Smooth muscle cell (in vitro differentiated cells): ENCODE data around the gene PRLH. TPM values are rescaled to one million over a fixed set of nuclear protein-coding genes. Genes with fewer than 3 reads are reported as not detected.

Source experiments
- DNase-seq: peaks from one replicate; lab custom pipeline; 2025; ENCODE audit not compliant: unreplicated experiment; lab: John Stamatoyannopoulos, UW
- H2AFZ ChIP-seq: fragments of 200-600 bp; sonication (generic); 2 replicates; pipeline ENCODE4 v1.6.0; 2016; ENCODE audit warnings: antibody characterized with exemption, low read depth, mild to moderate bottlenecking
- H3F3A ChIP-seq: fragments of 200-600 bp; sonication (generic); 2 replicates; pipeline ENCODE4 v1.6.0; 2017; ENCODE audit warnings: antibody characterized with exemption, low read depth
- H3K27ac ChIP-seq: fragments of 200-600 bp; sonication (generic); 2 replicates; pipeline ENCODE4 v1.5.1; 2016; ENCODE audit warnings: low read depth, mild to moderate bottlenecking
- H3K27me3 ChIP-seq: fragments of 200-600 bp; sonication (generic); 2 replicates; pipeline ENCODE4 v1.6.1; 2016; ENCODE audit warnings: low read depth, mild to moderate bottlenecking
- H3K36me3 ChIP-seq: fragments of 200-600 bp; sonication (generic); 2 replicates; pipeline ENCODE4 v1.5.1; 2016; ENCODE audit warnings: low read depth
- H3K4me1 ChIP-seq: fragments of 200-600 bp; sonication (generic); 2 replicates; pipeline ENCODE4 v1.5.1; 2016; ENCODE audit warnings: low read depth
- H3K4me2 ChIP-seq: fragments of 200-600 bp; sonication (generic); 2 replicates; pipeline ENCODE4 v1.6.0; 2016; ENCODE audit warnings: mild to moderate bottlenecking
- H3K4me3 ChIP-seq: fragments of 200-600 bp; sonication (generic); 2 replicates; pipeline ENCODE4 v1.5.1; 2016; ENCODE audit warnings: mild to moderate bottlenecking
- H3K79me2 ChIP-seq: fragments of 200-600 bp; sonication (generic); 2 replicates; pipeline ENCODE4 v1.6.0; 2016; ENCODE audit warnings: low read depth, mild to moderate bottlenecking
- H3K9ac ChIP-seq: fragments of 200-600 bp; sonication (generic); 2 replicates; pipeline ENCODE4 v1.6.0; 2016; ENCODE audit warnings: low read depth
- H3K9me3 ChIP-seq: fragments of 200-600 bp; sonication (generic); replicated peaks from 2 replicates; pipeline ENCODE4 v1.5.1; 2016; ENCODE audit warnings: low read depth
- H4K20me1 ChIP-seq: fragments of 200-600 bp; sonication (generic); 2 replicates; pipeline ENCODE4 v1.6.0; 2016; ENCODE audit warnings: low read depth
- WGBS: methylation state at CpG from one replicate; pipeline ENCODE4 v1.1.7; 2016; ENCODE audit warnings: low lambda C conversion rate; 5-methylcytosine and 5-hydroxymethylcytosine counted together
- polyA plus RNA-seq: library from polyadenylated mRNA; unstranded; fragments of >200 nt; fragmentation: Nextera tagmentation; extraction: Ambion mirVana; gene quantifications from 2 replicates; pipeline ENCODE4 v1.2.1, GENCODE V29; 2016
- total RNA-seq: library from RNA; depleted of rRNA; stranded (reverse); fragments of >200 nt; gene quantifications from 2 replicates; pipeline ENCODE4 v1.2.3, GENCODE V29; 2014
- TF ChIP-seq, protein P1 (sequence below): fragments of 200-600 bp; sonication (generic); IDR thresholded peaks from 2 replicates; pipeline ENCODE4 v1.5.1; 2017; ENCODE audit warnings: borderline replicate concordance, mild to moderate bottlenecking, antibody characterized with exemption; ENCODE audit not compliant: insufficient read depth, poor library complexity, severe bottlenecking

Gene PRLH
- total and polyA plus RNA-seq, 2 experiments from 2014 or later: not detected

DNA sequence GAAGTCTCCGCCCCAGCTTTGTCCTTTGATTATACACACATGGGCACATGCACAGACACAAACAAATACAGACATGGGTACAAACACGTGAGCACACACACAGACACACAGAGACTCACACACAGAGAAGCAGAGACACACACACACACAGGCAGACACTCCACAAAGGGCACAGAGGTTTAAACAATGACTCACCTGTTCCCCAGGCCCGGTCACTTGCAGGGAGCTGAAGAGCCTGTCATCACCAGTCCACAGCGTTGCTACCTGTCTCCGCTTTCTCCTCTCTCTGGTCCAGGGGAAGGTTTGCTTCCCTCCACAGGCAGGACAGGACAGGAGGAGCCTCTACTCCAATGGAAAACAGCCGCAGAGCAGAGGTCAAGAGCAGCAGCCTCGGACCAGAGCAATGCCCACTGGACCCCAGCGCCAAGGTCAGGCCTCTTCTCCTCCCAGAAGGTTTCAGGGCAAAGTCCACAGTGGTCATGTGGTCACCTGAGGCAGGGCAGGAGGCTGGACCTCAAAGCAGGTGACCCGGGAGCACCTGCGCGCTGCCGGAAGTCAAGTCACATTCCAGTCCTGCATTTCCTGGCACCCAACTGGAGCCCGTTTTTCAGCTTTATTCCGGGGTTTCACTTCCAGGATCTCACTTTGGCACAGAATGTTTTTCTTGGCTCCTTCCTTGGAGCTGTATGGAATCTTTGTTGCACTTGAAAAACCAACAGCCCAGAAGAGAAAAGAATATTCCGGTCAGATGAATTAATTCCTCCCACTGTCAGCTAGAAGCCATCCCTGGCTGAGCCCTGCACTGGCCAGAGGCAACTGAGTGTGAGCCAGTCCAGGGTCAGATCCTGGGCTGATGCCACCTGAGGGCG is 24.1 kb downstream of the PRLH start, which contains the start of gene RAB17:
Gene RAB17, minus strand, starts transcription at position 463 of the 869 bp plus-strand sequence. CDS start 4,580 bp downstream, outside the sequence.
- Histone ChIP-seq H3F3A (peaks cover 3% of the 10 kb centered on the region), H3K9me3 (no peaks in the 10 kb centered on the region), H3K79me2 (no peaks in the 10 kb centered on the region), H3K9ac (no peak within 1 kb of the TSS), H3K27ac (no peak within 1 kb of the TSS), H3K4me2 (no peak within 1 kb of the TSS), H3K27me3 (no peaks in the 10 kb centered on the region), H3K4me3 (peak within 1 kb of the TSS; percentile 41), H3K4me1 (peaks cover 24% of the 10 kb centered on the region), H3K36me3 (no peaks in the 10 kb centered on the region), H2AFZ (peak within 1 kb of the TSS; percentile 39), H4K20me1 (no peaks in the 10 kb centered on the region)
- DNase-seq: no peak
- 55% methylated on average over 16 of the region's 16 CpGs for WGBS
- TF ChIP-seq, protein P1, sequence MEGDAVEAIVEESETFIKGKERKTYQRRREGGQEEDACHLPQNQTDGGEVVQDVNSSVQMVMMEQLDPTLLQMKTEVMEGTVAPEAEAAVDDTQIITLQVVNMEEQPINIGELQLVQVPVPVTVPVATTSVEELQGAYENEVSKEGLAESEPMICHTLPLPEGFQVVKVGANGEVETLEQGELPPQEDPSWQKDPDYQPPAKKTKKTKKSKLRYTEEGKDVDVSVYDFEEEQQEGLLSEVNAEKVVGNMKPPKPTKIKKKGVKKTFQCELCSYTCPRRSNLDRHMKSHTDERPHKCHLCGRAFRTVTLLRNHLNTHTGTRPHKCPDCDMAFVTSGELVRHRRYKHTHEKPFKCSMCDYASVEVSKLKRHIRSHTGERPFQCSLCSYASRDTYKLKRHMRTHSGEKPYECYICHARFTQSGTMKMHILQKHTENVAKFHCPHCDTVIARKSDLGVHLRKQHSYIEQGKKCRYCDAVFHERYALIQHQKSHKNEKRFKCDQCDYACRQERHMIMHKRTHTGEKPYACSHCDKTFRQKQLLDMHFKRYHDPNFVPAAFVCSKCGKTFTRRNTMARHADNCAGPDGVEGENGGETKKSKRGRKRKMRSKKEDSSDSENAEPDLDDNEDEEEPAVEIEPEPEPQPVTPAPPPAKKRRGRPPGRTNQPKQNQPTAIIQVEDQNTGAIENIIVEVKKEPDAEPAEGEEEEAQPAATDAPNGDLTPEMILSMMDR: no peak

DNA sequence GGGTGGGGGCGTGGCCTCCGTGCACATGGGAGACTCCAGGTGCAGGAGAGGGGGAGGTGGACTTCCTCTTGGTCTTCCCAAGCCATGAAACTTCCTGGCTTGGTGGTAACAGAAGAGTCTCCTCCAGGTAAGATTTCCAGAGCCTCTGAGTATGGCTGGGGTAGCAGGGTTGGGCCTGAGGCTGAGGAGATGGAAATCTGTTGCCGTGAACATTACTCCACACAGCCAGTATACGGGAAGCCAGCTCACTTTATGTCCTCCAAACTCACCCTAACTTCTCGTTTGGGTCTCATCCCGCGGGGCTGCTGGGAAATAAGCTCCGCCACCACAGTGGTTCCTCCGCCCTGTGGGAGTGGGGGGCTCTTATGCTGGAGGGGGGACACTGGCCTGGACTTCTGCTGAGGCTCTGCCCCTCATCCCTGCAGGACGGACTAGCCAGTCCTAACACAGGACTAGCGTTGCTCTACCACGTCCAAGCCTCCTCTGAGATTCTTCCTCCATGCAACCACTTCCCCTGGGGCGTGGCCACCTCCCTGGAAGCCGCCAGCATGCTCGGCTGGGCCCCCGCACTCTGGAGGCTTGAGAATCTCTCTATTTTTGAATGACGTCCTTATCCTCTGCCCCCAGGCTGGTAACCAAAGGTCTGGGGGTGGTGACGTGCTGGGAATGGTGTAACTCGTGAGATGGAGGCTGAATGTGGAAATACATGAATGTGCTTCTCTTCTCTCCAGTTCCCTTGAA is 24.9 kb downstream of the PRLH start:
- Histone ChIP-seq H3K36me3 (no peaks in the 10 kb centered on the region), H3K9ac (no peak overlapping the region), H3K79me2 (no peaks in the 10 kb centered on the region), H3K4me1 (peaks cover 24% of the 10 kb centered on the region), H3K27me3 (no peaks in the 10 kb centered on the region), H4K20me1 (no peaks in the 10 kb centered on the region), H3K4me3 (peak overlapping the region; percentile 41), H3F3A (peaks cover 3% of the 10 kb centered on the region), H3K4me2 (no peak overlapping the region), H3K9me3 (no peaks in the 10 kb centered on the region), H3K27ac (no peak overlapping the region), H2AFZ (peak overlapping the region; percentile 39)
- 56% methylated on average over 19 of the region's 19 CpGs for WGBS
- TF ChIP-seq, protein P1: no peak
- no peak for DNase-seq

DNA sequence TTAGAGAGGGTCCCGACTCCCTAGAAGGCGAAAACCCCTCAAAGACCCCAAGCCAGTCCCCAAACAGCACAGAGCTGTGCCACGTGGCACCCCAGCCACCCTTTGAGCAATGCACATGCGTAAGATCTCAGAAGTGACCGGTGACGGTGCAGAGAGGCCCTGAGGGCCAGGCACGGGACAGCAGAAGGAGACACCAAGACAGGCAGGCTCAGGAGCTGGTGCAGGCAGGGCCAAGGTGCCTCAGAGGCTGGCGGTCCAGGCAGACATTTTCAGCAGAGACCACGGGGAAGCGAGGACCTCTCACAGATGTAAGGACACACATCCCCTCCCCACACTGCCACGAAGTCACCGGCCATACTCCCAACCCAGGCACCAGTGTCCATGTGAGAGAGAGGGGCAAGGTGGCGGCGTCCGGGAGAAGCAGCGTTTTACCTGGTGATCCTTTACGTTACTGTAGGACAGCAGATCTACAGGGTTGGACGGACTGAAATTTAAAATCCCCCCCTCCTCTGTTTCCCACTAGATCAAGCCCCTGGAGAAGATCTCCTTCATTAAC is 26.1 kb downstream of the PRLH start:
- Histone ChIP-seq H4K20me1 (no peaks in the 10 kb centered on the region), H3K4me3 (no peak overlapping the region), H3K9ac (no peak overlapping the region), H3K4me2 (no peak overlapping the region), H3K4me1 (peaks cover 24% of the 10 kb centered on the region), H3K79me2 (no peaks in the 10 kb centered on the region), H3F3A (peaks cover 3% of the 10 kb centered on the region), H3K36me3 (no peaks in the 10 kb centered on the region), H3K9me3 (no peaks in the 10 kb centered on the region), H3K27ac (no peak overlapping the region), H2AFZ (no peak overlapping the region), H3K27me3 (no peaks in the 10 kb centered on the region)
- no peak for DNase-seq
- 94% methylated on average over 18 of the region's 18 CpGs for WGBS
- TF ChIP-seq, protein P1: no peak
